Measurements from ENCODE around the gene USP3. TPM values are rescaled to one million over a fixed set of nuclear protein-coding genes. Genes with fewer than 3 reads are reported as not detected.

USP3 gene
- total and polyA plus RNA-seq, 2 of the 4 experiments (the other 2 are of a cell fraction): 17.3 to 52.3 TPM

DNA sequence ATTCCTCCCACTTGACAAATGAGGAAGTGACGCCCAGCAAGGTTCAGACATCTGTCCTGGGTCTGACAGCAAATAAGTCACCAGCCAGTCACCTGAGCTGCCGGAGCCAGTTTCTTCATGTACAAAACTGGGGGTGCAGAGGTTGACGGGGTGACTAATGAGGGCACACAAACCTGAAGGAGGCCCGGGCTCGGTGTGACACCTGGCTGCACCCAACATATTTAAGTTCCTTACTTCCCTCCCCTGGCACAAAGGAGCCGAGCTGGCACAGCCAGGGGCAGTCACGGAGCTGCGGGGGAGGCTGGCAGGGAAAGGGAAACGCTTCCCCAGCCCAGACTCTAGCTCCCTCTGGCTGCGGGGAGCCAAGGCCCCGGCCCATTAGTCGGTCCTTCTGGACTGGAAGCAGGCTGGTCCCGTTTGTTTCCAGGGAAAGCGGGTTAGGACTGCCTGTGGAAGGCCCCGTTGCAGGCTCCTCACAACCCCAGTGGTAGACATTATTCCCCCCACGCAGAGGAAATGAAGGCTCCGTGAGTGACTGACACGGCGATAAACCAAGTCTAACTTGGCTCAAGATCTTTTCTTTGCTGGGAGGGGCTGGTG lies 95.1 kb downstream of the USP3 start:
- peak overlapping the region; percentile 87 for H2AK9ac ChIP-seq (replicated peaks; ENCODE audit: low read depth, low read length, poor library complexity)
- H4K8ac ChIP-seq (ENCODE audit: low read depth in 2 of 2, low read length in 2 of 2): peak overlapping the region; percentile 91 to 96; a peak in 2 of 4 replicates
- H3K27me3 ChIP-seq (ENCODE audit: control insufficient read depth, insufficient read depth, low read length): no peaks in the 10 kb centered on the region
- no peak overlapping the region for H3K56ac ChIP-seq (ENCODE audit: extremely low read depth, insufficient read depth, low read length)
- H2AK5ac ChIP-seq (ENCODE audit: low read depth, low read length): peak overlapping the region; percentile 91; the same call in 1 of the 2 replicates
- no peak overlapping the region for H4K91ac ChIP-seq (ENCODE audit: insufficient read depth, low read depth, low read length)
- WGBS, 2 experiments (ENCODE audit: extremely low coverage in 2 of 2, insufficient read length in 1 of 2): 62% methylated on average over 3 of the region's 19 CpGs; no CpG with 5 or more reads in 1 of the 2 experiments
- H3K36me3 ChIP-seq (ENCODE audit: control insufficient read depth, insufficient read depth, low read length): no peaks in the 10 kb centered on the region
- no peak overlapping the region for H2BK20ac ChIP-seq (ENCODE audit: low read depth, low read length)
- dilution Hi-C loops (cut with HindIII; ENCODE audit: low sequenced_read_pairs, unreplicated experiment): no loop called here
- peak overlapping the region; percentile 90 for H3K4me2 ChIP-seq (ENCODE audit: low read depth, low read length)
- no peak overlapping the region for H2BK5ac ChIP-seq (ENCODE audit: low read depth, low read length, poor library complexity, severe bottlenecking)
- peak overlapping the region; percentile 88; the same call in 1 of the 2 replicates for H3K14ac ChIP-seq (replicated peaks; ENCODE audit: low read depth, low read length)
- no peak overlapping the region for H2BK15ac ChIP-seq (ENCODE audit: low read depth, low read length)
- H3K4me1 ChIP-seq (ENCODE audit: control insufficient read depth, insufficient read depth, low read length): peaks cover 24% of the 10 kb centered on the region
- no peak overlapping the region for H3K27ac ChIP-seq (ENCODE audit: insufficient read depth, low read length)
- DNase-seq (no peak), ATAC-seq (ENCODE audit: low read depth) (no peak)
- H3K79me1 ChIP-seq (ENCODE audit: low read depth in 1 of 2, low read length in 2 of 2): peaks cover 0 to 7% of the 10 kb centered on the region in 2 experiments; a peak in 2 of 4 replicates
- ChIA-PET CTCF (interaction anchor here (0.6 kb wide), 1 partner anchor 27 kb away, joined by 3 read pairs; no protein-coding TSS in a partner anchor), POLR2A (ENCODE audit: unreplicated experiment) (interaction anchor here (0.6 kb wide), 1 partner anchor 12 kb away, joined by 3 read pairs; no protein-coding TSS in a partner anchor)
- H3K4ac ChIP-seq (ENCODE audit: low read depth, low read length): peak overlapping the region; percentile 89; the same call in 1 of the 2 replicates
- in situ Hi-C loops (cut with MboI; ENCODE audit: low sequenced_read_pairs): no loop called here
- H3K23ac ChIP-seq (ENCODE audit: low read depth, low read length): 0 out of 2 replicates have a peak overlapping the region, but pooled peaks have one; percentile 84
- H3K9me1 ChIP-seq (ENCODE audit: insufficient read depth, low read length): peaks cover 19% of the 10 kb centered on the region
- no peak for TF ChIP-seq RCOR1 (IDR thresholded peaks at IDR 0.05; ENCODE audit: insufficient replicate concordance, low read length)
- peak; percentile 49 for TF ChIP-seq RAD21 (IDR thresholded peaks at IDR 0.05; ENCODE audit: low read length)
- TF ChIP-seq RFX5 (IDR thresholded peaks at IDR 0.05; ENCODE audit: low read depth, low read length): no peak
- TF ChIP-seq FOS (IDR thresholded peaks at IDR 0.05; ENCODE audit: low read depth, low read length): no peak
- TF ChIP-seq SMC3 (IDR thresholded peaks at IDR 0.05; ENCODE audit: low read depth, low read length): peak; percentile 22; the same call in 1 of the 2 replicates
- TF ChIP-seq, protein P1, sequence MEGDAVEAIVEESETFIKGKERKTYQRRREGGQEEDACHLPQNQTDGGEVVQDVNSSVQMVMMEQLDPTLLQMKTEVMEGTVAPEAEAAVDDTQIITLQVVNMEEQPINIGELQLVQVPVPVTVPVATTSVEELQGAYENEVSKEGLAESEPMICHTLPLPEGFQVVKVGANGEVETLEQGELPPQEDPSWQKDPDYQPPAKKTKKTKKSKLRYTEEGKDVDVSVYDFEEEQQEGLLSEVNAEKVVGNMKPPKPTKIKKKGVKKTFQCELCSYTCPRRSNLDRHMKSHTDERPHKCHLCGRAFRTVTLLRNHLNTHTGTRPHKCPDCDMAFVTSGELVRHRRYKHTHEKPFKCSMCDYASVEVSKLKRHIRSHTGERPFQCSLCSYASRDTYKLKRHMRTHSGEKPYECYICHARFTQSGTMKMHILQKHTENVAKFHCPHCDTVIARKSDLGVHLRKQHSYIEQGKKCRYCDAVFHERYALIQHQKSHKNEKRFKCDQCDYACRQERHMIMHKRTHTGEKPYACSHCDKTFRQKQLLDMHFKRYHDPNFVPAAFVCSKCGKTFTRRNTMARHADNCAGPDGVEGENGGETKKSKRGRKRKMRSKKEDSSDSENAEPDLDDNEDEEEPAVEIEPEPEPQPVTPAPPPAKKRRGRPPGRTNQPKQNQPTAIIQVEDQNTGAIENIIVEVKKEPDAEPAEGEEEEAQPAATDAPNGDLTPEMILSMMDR (conservative IDR thresholded peaks at IDR 0.05; ENCODE audit: low read depth, low read length): peak; percentile 42; the same call in 1 of the 2 replicates
- TF ChIP-seq, protein P2, sequence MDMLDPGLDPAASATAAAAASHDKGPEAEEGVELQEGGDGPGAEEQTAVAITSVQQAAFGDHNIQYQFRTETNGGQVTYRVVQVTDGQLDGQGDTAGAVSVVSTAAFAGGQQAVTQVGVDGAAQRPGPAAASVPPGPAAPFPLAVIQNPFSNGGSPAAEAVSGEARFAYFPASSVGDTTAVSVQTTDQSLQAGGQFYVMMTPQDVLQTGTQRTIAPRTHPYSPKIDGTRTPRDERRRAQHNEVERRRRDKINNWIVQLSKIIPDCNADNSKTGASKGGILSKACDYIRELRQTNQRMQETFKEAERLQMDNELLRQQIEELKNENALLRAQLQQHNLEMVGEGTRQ (IDR thresholded peaks at IDR 0.05; ENCODE audit: low read depth, low read length): no peak
- no peak for TF ChIP-seq CEBPB (IDR thresholded peaks at IDR 0.05; ENCODE audit: low read depth, low read length)
- H4K5ac ChIP-seq (ENCODE audit: low read depth, low read length): peak overlapping the region; percentile 77; the same call in 1 of the 2 replicates
- H3K9ac ChIP-seq (ENCODE audit: low read depth, low read length): no peak overlapping the region
- intact Hi-C loops (cut with micrococcal nuclease): no loop called here
- no peak overlapping the region for H3K18ac ChIP-seq (ENCODE audit: low read depth, low read length)
- peak overlapping the region; percentile 97 for H2AFZ ChIP-seq (replicated peaks; ENCODE audit: low read length, poor library complexity)
- no peaks in the 10 kb centered on the region for H4K20me1 ChIP-seq (ENCODE audit: insufficient read depth, low read length)
- peak overlapping the region; percentile 66; the same call in 1 of the 2 replicates for H2BK120ac ChIP-seq (ENCODE audit: low read depth, low read length)
- H3K9me3 ChIP-seq (ENCODE audit: control insufficient read depth, insufficient read depth, low read length): no peaks in the 10 kb centered on the region
- no TSS peak for BruUV-seq (replicated peaks)
- H3K4me3 ChIP-seq (ENCODE audit: insufficient read depth, low read depth, low read length): no peak overlapping the region
